ENCODE results near the gene HBP1.

The HBP1 gene

DNA sequence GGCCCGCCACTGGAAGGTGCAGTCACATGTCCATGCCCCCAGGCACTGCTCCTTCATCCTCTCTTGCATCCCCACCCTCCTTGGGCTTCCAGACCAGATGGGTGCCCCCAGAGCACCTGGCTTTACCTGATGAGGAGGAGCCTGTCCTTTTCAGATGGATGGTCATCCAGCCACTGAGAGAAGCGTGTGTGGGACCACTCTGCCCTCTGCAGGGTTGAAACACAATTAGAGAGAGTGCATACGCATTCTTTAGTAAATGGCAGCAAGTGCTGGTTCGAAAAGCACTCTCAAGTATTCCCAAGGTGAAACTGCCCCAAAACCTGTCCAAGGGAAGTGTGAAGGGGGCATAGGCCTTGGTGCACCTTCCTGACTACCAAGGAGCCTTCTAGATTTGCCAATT is 41.6 kb downstream of the HBP1 start:
- TF ChIP-seq CTCF (IDR thresholded peaks at IDR 0.05; ENCODE audit: low read depth, low read length) (no peak), POLR2A (IDR thresholded peaks at IDR 0.05; ENCODE audit: extremely low read depth, insufficient read length) (no peak), MYC (IDR thresholded peaks at IDR 0.05; ENCODE audit: low read depth, low read length) (no peak)
- TF ChIP-seq, protein P1, sequence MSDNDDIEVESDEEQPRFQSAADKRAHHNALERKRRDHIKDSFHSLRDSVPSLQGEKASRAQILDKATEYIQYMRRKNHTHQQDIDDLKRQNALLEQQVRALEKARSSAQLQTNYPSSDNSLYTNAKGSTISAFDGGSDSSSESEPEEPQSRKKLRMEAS (IDR thresholded peaks at IDR 0.05; ENCODE audit: low read depth, low read length) = no peak
- no peak for DNase-seq (ENCODE audit: low read depth)
- no peak overlapping the region for H3K4me3 ChIP-seq (ENCODE audit: low read depth, low read length)

GRCh38 chr7:107212725-107213124 is 43.9 kb downstream of the HBP1 start:
- DNase-seq (ENCODE audit: low read depth) = peak; percentile 22
- TF ChIP-seq POLR2A (IDR thresholded peaks at IDR 0.05; ENCODE audit: extremely low read depth, insufficient read length) (no peak), CTCF (IDR thresholded peaks at IDR 0.05; ENCODE audit: low read depth, low read length) (no peak), MYC (IDR thresholded peaks at IDR 0.05; ENCODE audit: low read depth, low read length) (no peak)
- TF ChIP-seq, protein P1 (IDR thresholded peaks at IDR 0.05; ENCODE audit: low read depth, low read length) = no peak
- H3K4me3 ChIP-seq (ENCODE audit: low read depth, low read length) = no peak overlapping the region

- no peak overlapping the region for H3K4me3 ChIP-seq (ENCODE audit: low read depth, low read length)
- no peak for DNase-seq (ENCODE audit: low read depth)
- no peak for TF ChIP-seq MYC (IDR thresholded peaks at IDR 0.05; ENCODE audit: low read depth, low read length)
- TF ChIP-seq CTCF (IDR thresholded peaks at IDR 0.05; ENCODE audit: low read depth, low read length) = no peak
- no peak for TF ChIP-seq POLR2A (IDR thresholded peaks at IDR 0.05; ENCODE audit: extremely low read depth, insufficient read length)
- TF ChIP-seq, protein P1 (IDR thresholded peaks at IDR 0.05; ENCODE audit: low read depth, low read length) = no peak
Observed at GRCh38 chr7:107213193-107213788, 44.5 kb downstream of the HBP1 start.

DNA sequence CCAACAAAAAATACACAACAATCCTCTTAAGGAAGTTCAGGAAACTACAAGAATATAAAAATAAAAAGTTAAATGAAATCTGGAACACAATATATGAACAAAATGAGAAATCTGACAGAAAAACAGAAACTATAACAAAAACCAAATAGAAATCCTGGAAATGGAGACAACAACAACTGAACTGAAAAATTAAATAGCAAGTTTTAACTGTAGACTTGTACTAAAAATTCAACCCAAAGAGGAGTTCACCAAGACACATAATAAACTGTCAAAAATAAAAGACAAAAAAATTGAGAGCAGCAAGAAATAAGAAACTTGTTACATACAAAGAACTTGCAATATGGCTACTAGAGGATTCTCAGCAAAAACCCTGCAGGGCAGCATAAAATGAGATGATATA is 45.1 kb downstream of the HBP1 start:
- TF ChIP-seq CTCF (IDR thresholded peaks at IDR 0.05; ENCODE audit: low read depth, low read length) = no peak
- TF ChIP-seq, protein P1 (IDR thresholded peaks at IDR 0.05; ENCODE audit: low read depth, low read length) = no peak
- TF ChIP-seq POLR2A (IDR thresholded peaks at IDR 0.05; ENCODE audit: extremely low read depth, insufficient read length) = no peak
- TF ChIP-seq MYC (IDR thresholded peaks at IDR 0.05; ENCODE audit: low read depth, low read length) = no peak
- H3K4me3 ChIP-seq (ENCODE audit: low read depth, low read length) = no peak overlapping the region
- DNase-seq (ENCODE audit: low read depth) = no peak

GRCh38 chr7:107219563-107220244 is 50.9 kb downstream of the HBP1 start:
- DNase-seq (ENCODE audit: low read depth) = peak; percentile 30
- TF ChIP-seq, protein P1 (IDR thresholded peaks at IDR 0.05; ENCODE audit: low read depth, low read length) = no peak
- no peak for TF ChIP-seq CTCF (IDR thresholded peaks at IDR 0.05; ENCODE audit: low read depth, low read length)
- TF ChIP-seq MYC (IDR thresholded peaks at IDR 0.05; ENCODE audit: low read depth, low read length) = no peak

More at GRCh38 chr7:107219563-107220244, 50.9 kb downstream of the HBP1 start:
- H3K4me3 ChIP-seq (ENCODE audit: low read depth, low read length) = no peak overlapping the region

All from NB4 (cell line).